Naive thymus-derived CD4-positive, alpha-beta T cell (primary cell): ENCODE measurements around the gene BBS10. TPM values are rescaled to one million over a fixed set of nuclear protein-coding genes. Genes with fewer than 3 reads are reported as not detected.

ENCODE experiments used
- ATAC-seq: fragments of 150-1000 bp; cut with Tn5 transposase; 2 replicates; pipeline ENCODE4 v1.10.0; 2021; ENCODE audit warnings: mild to moderate bottlenecking, moderate library complexity
- CTCF ChIA-PET: fragments of 350-600 bp; sonication (Branson Sonifier 250); formaldehyde crosslinking; loops from one replicate; lab custom pipeline; 2021; ENCODE audit warnings: antibody characterized with exemption; lab: Charles Lee
- POLR2A ChIA-PET: fragments of 350-600 bp; sonication (Branson Sonifier 250); formaldehyde crosslinking; loops from one replicate; lab custom pipeline; 2021; ENCODE audit warnings: antibody characterized with exemption, inconsistent platforms; lab: Charles Lee
- DNase-seq, 9 donors: peaks; one replicate each; pipeline versions ENCODE4 v3.0.0 to v3.0.0-alpha.2; 2020 to 2022; ENCODE audit warnings: mixed read lengths in 1 of 9
- H3K27ac ChIP-seq: one replicate; pipeline ENCODE4 v1.7.0; 2013; ENCODE audit warnings: mild to moderate bottlenecking, low read depth, low read length, moderate library complexity
- H3K27me3 ChIP-seq, 2 donors: one replicate each; pipeline ENCODE4 v1.7.0; 2013; ENCODE audit warnings: low read length in 2 of 2, mild to moderate bottlenecking in 2 of 2, moderate library complexity in 2 of 2; ENCODE audit not compliant: control insufficient read depth in 2 of 2, insufficient read depth in 2 of 2
- H3K36me3 ChIP-seq, 3 experiments: 1 replicate in 2 of 3; 2 replicates in 1 of 3; pipeline ENCODE4 v1.7.0; 2013; ENCODE audit warnings: low read length in 3 of 3, mild to moderate bottlenecking in 3 of 3, moderate library complexity in 1 of 3; ENCODE audit not compliant: insufficient read depth in 3 of 3, control insufficient read depth in 2 of 3
- H3K4me1 ChIP-seq, 2 donors: one replicate each; pipeline ENCODE4 v1.7.0; 2013; ENCODE audit warnings: low read length in 2 of 2, mild to moderate bottlenecking in 2 of 2, moderate library complexity in 1 of 2; ENCODE audit not compliant: control insufficient read depth in 2 of 2, insufficient read depth in 2 of 2
- H3K4me3 ChIP-seq: 2 replicates; pipeline ENCODE4 v1.7.0; 2013; ENCODE audit warnings: mild to moderate bottlenecking, low read length
- H3K9me3 ChIP-seq, 3 experiments: 1 replicate in 2 of 3; 2 replicates in 1 of 3; pipeline ENCODE4 v1.7.0; 2013; ENCODE audit warnings: low read length in 3 of 3; ENCODE audit not compliant: control insufficient read depth in 2 of 3
- H3K27ac Mint-ChIP-seq, 9 donors: one replicate each; pipeline ENCODE4 v1.8.0; 2020 to 2022; ENCODE audit warnings: mixed read lengths in 9 of 9, mild to moderate bottlenecking in 8 of 9, moderate library complexity in 5 of 9, inconsistent platforms in 2 of 9
- H3K27me3 Mint-ChIP-seq, 5 donors: one replicate each; pipeline ENCODE4 v1.8.0; 2021 to 2022; ENCODE audit warnings: mixed read lengths in 5 of 5, mild to moderate bottlenecking in 1 of 5
- H3K36me3 Mint-ChIP-seq, 5 donors: one replicate each; pipeline ENCODE4 v1.8.0; 2020 to 2022; ENCODE audit warnings: mixed read lengths in 5 of 5, mild to moderate bottlenecking in 3 of 5, inconsistent platforms in 1 of 5
- H3K4me1 Mint-ChIP-seq, 7 donors: one replicate each; pipeline ENCODE4 v1.8.0; 2020 to 2022; ENCODE audit warnings: mixed read lengths in 7 of 7, mild to moderate bottlenecking in 3 of 7, inconsistent platforms in 1 of 7
- H3K4me3 Mint-ChIP-seq, 10 donors: one replicate each; pipeline ENCODE4 v1.8.0; 2020 to 2022; ENCODE audit warnings: mild to moderate bottlenecking in 10 of 10, mixed read lengths in 10 of 10, moderate library complexity in 6 of 10, inconsistent platforms in 2 of 10
- H3K9me3 Mint-ChIP-seq, 11 donors: one replicate each; pipeline ENCODE4 v1.8.0; 2020 to 2022; ENCODE audit warnings: mixed read lengths in 11 of 11, mild to moderate bottlenecking in 4 of 11, inconsistent platforms in 1 of 11, moderate library complexity in 1 of 11
- intact Hi-C, 2 donors: fragments of 100-400 bp; cut with micrococcal nuclease; formaldehyde crosslinking; loops; one replicate each; pipeline ENCODE4 v1.15.1; 2023
- polyA plus RNA-seq, 2 donors: library from polyadenylated mRNA; unstranded; fragments of 300-500 nt; fragmentation: Illumina TruSeq; gene quantifications; one replicate each; pipeline ENCODE4 v1.2.3, GENCODE V29; 2021
- total RNA-seq, 6 experiments: library from RNA in 5 of 6; stranded (reverse) in 5 of 6; gene quantifications; 1 replicate in 5 of 6; 2 replicates in 1 of 6; pipeline ENCODE4 v1.2.3 and lab custom pipeline; 2021 to 2026

The BBS10 gene
- total and polyA plus RNA-seq, 7 experiments from 2014 or later: 1.7 to 11.5 (median 2.7) TPM

DNA sequence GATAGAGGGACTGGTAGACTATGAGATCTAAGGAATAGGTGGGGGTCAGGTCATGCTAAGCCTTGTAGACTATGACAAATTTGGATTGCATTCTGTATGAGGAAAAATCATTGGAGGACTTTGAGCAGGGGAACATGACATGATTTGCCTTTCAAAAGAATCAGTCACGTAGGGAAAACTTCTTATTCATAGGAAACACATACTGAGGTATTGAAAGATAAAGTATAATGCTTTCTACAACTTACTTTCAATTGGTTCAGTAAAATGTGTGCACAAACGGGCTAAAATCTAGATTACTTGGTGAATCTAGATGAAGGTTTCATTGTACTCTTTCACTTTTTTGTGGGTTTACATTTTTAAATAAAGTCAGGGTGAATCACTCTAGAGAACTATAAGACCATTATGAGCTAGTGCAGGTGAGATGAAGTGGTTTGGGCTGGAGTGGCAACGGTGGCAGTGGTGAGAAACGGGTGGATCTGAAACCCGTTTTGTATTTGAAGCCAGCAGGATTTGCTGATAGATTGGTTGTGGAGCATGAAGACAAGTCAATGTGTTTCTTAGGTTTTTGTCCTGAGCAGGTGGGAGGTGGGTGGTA lies 6.7 kb downstream of the BBS10 start:
- Mint-ChIP-seq H3K27me3 (peaks cover 0 to 11% (median 3%) of the 10 kb centered on the region in 5 donors), H3K27ac (peak overlapping the region in 1 of 9 donors; percentile 11), H3K36me3 (peaks cover 0 to 5% (median 0%) of the 10 kb centered on the region in 5 donors), H3K9me3 (peaks cover 0 to 2% (median 0%) of the 10 kb centered on the region in 11 donors), H3K4me1 (peaks cover 3 to 26% (median 11%) of the 10 kb centered on the region in 7 donors), H3K4me3 (no peak overlapping the region)
- intact Hi-C loops: loop anchor here in 1 of 2 donors (10.0 kb wide), 1 partner anchor 187 kb away; no protein-coding TSS in a partner anchor
- Histone ChIP-seq H3K27ac (no peak overlapping the region), H3K36me3 (no peaks in the 10 kb centered on the region), H3K9me3 (no peaks in the 10 kb centered on the region), H3K27me3 (no peaks in the 10 kb centered on the region), H3K4me3 (no peak overlapping the region), H3K4me1 (no peaks in the 10 kb centered on the region)
- ChIA-PET POLR2A (no interaction called here), CTCF (no interaction called here)
- ATAC-seq (no peak), DNase-seq (no peak)

DNA sequence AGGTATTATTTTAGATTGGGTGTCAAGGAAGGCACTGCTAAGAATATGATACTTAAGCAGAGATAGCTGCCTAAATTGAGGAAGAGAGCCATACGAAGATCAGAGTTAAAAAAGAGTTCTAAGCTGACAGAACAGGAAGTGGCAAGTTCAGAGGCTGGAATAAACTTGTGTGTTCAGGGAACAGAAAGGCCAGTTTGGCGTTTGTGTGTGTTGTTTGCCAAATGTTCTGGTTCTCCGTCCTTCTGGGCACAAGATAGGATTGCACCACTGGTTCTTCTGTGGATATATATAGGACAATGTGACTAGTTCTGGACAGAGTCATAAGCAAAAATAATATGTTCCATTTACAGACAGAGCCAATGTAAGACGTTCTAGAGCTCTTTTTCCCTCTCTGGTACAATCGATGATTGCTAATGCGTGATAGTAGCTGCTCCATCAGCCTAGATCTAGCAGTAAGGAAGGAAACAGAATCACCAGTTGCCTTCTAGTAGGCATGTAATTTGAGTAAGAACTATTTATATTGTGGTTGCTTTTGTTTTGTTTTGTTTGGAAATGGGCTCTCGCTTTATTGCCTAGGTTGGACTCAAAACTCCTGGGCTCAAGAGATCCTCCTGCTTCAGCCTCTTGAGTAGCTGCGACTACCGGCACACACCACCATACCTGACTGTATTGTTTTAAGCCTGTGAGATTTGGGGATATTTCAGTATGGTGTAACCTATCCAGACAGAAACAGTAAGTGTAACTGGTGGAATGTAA lies 7.4 kb downstream of the BBS10 start:
- no peak for DNase-seq
- Histone ChIP-seq H3K4me1 (no peaks in the 10 kb centered on the region), H3K27me3 (no peaks in the 10 kb centered on the region), H3K4me3 (no peak overlapping the region), H3K9me3 (no peaks in the 10 kb centered on the region), H3K27ac (no peak overlapping the region), H3K36me3 (no peaks in the 10 kb centered on the region)
- no peak for ATAC-seq
- ChIA-PET CTCF (no interaction called here), POLR2A (no interaction called here)
- peaks cover 0 to 5% (median 0%) of the 10 kb centered on the region in 5 donors for H3K36me3 Mint-ChIP-seq
- no peak overlapping the region for H3K4me3 Mint-ChIP-seq
- H3K27ac Mint-ChIP-seq: no peak overlapping the region
- intact Hi-C loops: loop anchor here in 1 of 2 donors (10.0 kb wide), 1 partner anchor 186 kb away; no protein-coding TSS in a partner anchor
- peaks cover 0 to 2% (median 0%) of the 10 kb centered on the region in 11 donors for H3K9me3 Mint-ChIP-seq
- H3K4me1 Mint-ChIP-seq: peaks cover 0 to 20% (median 5%) of the 10 kb centered on the region in 7 donors
- H3K27me3 Mint-ChIP-seq: peaks cover 0 to 12% (median 3%) of the 10 kb centered on the region in 5 donors

DNA sequence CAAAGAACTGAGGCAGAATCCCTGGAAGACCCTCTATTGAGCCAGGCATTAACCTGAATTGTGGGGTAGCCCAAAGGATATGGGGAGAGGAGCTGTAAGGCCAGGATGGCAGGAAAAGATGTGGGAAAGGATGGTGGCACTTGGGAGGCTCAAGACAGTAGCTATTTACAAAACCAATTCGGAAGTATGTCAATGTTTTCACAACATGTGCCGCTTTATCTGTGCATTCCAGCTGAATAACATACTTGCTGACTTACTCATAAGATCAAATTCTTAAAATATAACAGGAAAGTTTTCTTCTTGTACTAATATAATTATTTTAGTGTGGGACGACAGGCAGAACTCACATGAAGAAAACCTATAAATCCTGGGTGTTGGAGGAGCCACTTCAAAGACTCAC lies 10.6 kb downstream of the BBS10 start:
- Mint-ChIP-seq H3K36me3 (peaks cover 0 to 5% (median 0%) of the 10 kb centered on the region in 5 donors), H3K4me3 (no peak overlapping the region), H3K27ac (no peak overlapping the region), H3K27me3 (peaks cover 7 to 23% (median 10%) of the 10 kb centered on the region in 5 donors), H3K9me3 (peaks cover 0 to 3% (median 0%) of the 10 kb centered on the region in 11 donors), H3K4me1 (peaks cover 0 to 4% (median 0%) of the 10 kb centered on the region in 7 donors)
- DNase-seq (no peak), ATAC-seq (no peak)
- ChIA-PET POLR2A (no interaction called here), CTCF (no interaction called here)
- Histone ChIP-seq H3K27me3 (no peaks in the 10 kb centered on the region), H3K4me3 (no peak overlapping the region), H3K36me3 (no peaks in the 10 kb centered on the region), H3K27ac (no peak overlapping the region), H3K9me3 (no peaks in the 10 kb centered on the region), H3K4me1 (no peaks in the 10 kb centered on the region)
- intact Hi-C loops: no loop called here

DNA sequence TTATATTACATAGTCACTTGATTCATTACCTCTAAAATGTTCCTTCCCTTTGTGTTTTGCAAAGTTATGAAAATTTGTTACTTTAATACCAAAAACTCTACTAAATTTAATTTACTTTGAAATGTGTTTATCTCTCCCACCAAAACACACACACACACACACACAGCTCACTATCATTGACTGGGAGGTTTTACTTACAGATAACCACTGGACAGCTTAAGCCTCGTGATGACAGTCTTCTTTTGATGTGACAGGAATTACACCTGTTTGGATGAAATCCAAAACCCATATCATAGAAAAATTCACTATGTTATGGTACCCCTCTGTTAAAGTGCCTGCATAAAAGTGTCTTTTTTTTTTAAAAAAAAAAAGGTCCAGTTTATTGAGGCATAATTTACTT lies 15.6 kb downstream of the BBS10 start:
- Mint-ChIP-seq H3K36me3 (no peaks in the 10 kb centered on the region), H3K27ac (no peak overlapping the region), H3K9me3 (peaks cover 0 to 3% (median 0%) of the 10 kb centered on the region in 11 donors), H3K4me3 (no peak overlapping the region), H3K4me1 (no peaks in the 10 kb centered on the region), H3K27me3 (peaks cover 13 to 45% (median 15%) of the 10 kb centered on the region in 5 donors)
- Histone ChIP-seq H3K36me3 (no peaks in the 10 kb centered on the region), H3K27ac (no peak overlapping the region), H3K9me3 (no peaks in the 10 kb centered on the region), H3K4me3 (no peak overlapping the region), H3K27me3 (no peaks in the 10 kb centered on the region), H3K4me1 (no peaks in the 10 kb centered on the region)
- intact Hi-C loops: no loop called here
- ATAC-seq: no peak
- no peak for DNase-seq
- ChIA-PET POLR2A (no interaction called here), CTCF (no interaction called here)

DNA sequence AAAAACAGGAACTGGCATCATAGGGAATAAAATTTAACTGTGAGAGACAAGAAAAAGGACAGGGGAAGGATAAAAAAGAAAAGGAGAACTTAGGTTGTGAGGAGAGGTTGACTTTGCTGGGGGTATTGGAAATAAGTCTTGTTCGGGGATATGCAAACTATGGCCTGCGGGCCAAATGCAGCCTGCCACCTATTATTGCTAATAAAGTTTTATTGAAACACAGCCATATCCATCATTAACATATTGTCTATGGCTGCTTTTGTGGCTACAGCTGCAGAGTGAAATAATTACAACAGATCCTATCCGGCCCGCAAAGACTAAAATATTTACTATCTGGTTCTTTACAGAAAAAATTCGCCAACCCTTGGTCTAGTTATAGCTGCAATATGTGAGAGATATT lies 18.6 kb downstream of the BBS10 start:
- Mint-ChIP-seq H3K4me3 (no peak overlapping the region), H3K36me3 (no peaks in the 10 kb centered on the region), H3K27ac (no peak overlapping the region), H3K27me3 (peaks cover 11 to 34% (median 20%) of the 10 kb centered on the region in 5 donors), H3K9me3 (peaks cover 0 to 6% (median 0%) of the 10 kb centered on the region in 11 donors), H3K4me1 (no peaks in the 10 kb centered on the region)
- ChIA-PET POLR2A (no interaction called here), CTCF (no interaction called here)
- Histone ChIP-seq H3K27ac (no peak overlapping the region), H3K27me3 (no peaks in the 10 kb centered on the region), H3K36me3 (no peaks in the 10 kb centered on the region), H3K4me3 (no peak overlapping the region), H3K4me1 (no peaks in the 10 kb centered on the region), H3K9me3 (no peaks in the 10 kb centered on the region)
- no peak for ATAC-seq
- intact Hi-C loops: no loop called here
- DNase-seq: no peak

DNA sequence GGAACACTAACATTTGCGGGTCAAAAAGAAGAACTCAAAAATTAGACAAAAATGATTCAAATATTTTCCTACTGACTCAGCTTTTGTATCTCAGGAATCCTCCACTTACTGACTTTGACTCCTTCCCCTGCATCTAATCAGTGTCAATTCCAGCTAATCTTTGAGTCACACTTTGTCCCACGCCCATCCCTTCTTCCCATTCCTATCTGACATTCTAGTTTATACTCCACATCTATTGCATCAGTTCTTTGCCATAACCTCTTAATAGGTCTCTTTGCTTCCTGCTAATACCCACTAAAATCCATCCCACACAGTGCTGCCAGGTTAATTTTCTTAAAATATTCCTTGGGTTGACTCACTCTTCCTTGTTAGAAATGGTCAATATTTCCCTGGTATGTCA lies 19.1 kb downstream of the BBS10 start:
- Histone ChIP-seq H3K27ac (no peak overlapping the region), H3K27me3 (no peaks in the 10 kb centered on the region), H3K36me3 (no peaks in the 10 kb centered on the region), H3K4me3 (no peak overlapping the region), H3K4me1 (no peaks in the 10 kb centered on the region), H3K9me3 (no peaks in the 10 kb centered on the region)
- no peak for DNase-seq
- no peak overlapping the region for H3K27ac Mint-ChIP-seq
- no peak for ATAC-seq
- H3K9me3 Mint-ChIP-seq: peaks cover 0 to 6% (median 0%) of the 10 kb centered on the region in 11 donors
- no peaks in the 10 kb centered on the region for H3K36me3 Mint-ChIP-seq
- CTCF ChIA-PET: no interaction called here
- POLR2A ChIA-PET: no interaction called here
- peaks cover 11 to 34% (median 20%) of the 10 kb centered on the region in 5 donors for H3K27me3 Mint-ChIP-seq
- H3K4me3 Mint-ChIP-seq: no peak overlapping the region
- intact Hi-C loops: no loop called here
- no peaks in the 10 kb centered on the region for H3K4me1 Mint-ChIP-seq
